ENCODE results near the gene ZNF112.

DNA sequence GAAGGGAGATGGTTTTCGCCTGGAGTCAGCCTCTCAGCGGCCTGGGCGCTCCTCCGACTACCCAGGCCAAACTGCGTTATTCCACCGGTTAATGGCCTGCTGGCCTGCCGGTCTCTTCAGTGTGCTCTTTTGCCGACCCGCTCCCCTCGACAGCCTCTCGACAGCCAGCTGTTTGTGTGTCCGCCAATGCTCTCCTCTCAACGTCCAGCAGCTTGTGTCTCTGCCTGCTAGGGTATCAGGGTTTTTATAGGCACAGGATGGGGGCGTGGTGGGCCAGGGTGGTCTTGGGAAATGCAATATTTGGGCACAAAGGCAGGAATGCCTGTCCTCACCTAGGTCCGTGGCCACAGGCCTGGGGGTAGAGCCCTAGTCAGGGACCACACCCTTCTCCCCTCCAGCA is 50.2 kb downstream of the ZNF112 start:
- TF ChIP-seq, protein P1, sequence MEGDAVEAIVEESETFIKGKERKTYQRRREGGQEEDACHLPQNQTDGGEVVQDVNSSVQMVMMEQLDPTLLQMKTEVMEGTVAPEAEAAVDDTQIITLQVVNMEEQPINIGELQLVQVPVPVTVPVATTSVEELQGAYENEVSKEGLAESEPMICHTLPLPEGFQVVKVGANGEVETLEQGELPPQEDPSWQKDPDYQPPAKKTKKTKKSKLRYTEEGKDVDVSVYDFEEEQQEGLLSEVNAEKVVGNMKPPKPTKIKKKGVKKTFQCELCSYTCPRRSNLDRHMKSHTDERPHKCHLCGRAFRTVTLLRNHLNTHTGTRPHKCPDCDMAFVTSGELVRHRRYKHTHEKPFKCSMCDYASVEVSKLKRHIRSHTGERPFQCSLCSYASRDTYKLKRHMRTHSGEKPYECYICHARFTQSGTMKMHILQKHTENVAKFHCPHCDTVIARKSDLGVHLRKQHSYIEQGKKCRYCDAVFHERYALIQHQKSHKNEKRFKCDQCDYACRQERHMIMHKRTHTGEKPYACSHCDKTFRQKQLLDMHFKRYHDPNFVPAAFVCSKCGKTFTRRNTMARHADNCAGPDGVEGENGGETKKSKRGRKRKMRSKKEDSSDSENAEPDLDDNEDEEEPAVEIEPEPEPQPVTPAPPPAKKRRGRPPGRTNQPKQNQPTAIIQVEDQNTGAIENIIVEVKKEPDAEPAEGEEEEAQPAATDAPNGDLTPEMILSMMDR (conservative IDR thresholded peaks at IDR 0.05): no peak
- TF ChIP-seq EZH2 (IDR thresholded peaks at IDR 0.05; ENCODE audit: low read depth): no peak

Measured in PC-9 (cell line).